Neuron (in vitro differentiated cells): ENCODE measurements around the gene CRYGN.
A peak's percentile ranks its signal among the peaks of the same experiment; 100 is the strongest.

Source experiments
- H2AFZ ChIP-seq: one replicate; pipeline ENCODE4 v1.6.1; 2013; ENCODE audit warnings: low read depth, mild to moderate bottlenecking, inconsistent platforms, low read length, moderate library complexity
- H3K27me3 ChIP-seq: one replicate; pipeline ENCODE4 v1.6.1; 2013; ENCODE audit warnings: low read length; ENCODE audit not compliant: insufficient read depth
- H3K36me3 ChIP-seq: one replicate; pipeline ENCODE4 v1.6.1; 2013; ENCODE audit warnings: low read length; ENCODE audit not compliant: insufficient read depth
- H3K4me1 ChIP-seq: one replicate; pipeline ENCODE4 v1.6.1; 2013; ENCODE audit warnings: low read length; ENCODE audit not compliant: insufficient read depth
- H3K4me3 ChIP-seq: 2 replicates; pipeline ENCODE4 v1.5.1; 2013; ENCODE audit warnings: mild to moderate bottlenecking, low read length, moderate library complexity
- H3K9me3 ChIP-seq: one replicate; pipeline ENCODE4 v1.6.1; 2013; ENCODE audit warnings: low read length

Gene CRYGN

GRCh38 chr7:151408839-151409666 lies 30.9 kb downstream of the CRYGN start:
- Histone ChIP-seq H3K27me3 (no peaks in the 10 kb centered on the region), H3K36me3 (no peaks in the 10 kb centered on the region), H3K4me3 (peak overlapping the region; percentile 70), H3K9me3 (no peaks in the 10 kb centered on the region), H2AFZ (peak overlapping the region; percentile 95), H3K4me1 (peaks cover 12% of the 10 kb centered on the region)

- H3K9me3 ChIP-seq: no peaks in the 10 kb centered on the region
- H3K4me3 ChIP-seq: peak overlapping the region; percentile 70
- H3K4me1 ChIP-seq: peaks cover 12% of the 10 kb centered on the region
- no peaks in the 10 kb centered on the region for H3K36me3 ChIP-seq
- no peaks in the 10 kb centered on the region for H3K27me3 ChIP-seq
- no peak overlapping the region for H2AFZ ChIP-seq
Observed at GRCh38 chr7:151408498-151408838, 31.5 kb downstream of the CRYGN start.

GRCh38 chr7:151406886-151407583 lies 32.9 kb downstream of the CRYGN start:
- Histone ChIP-seq H3K4me1 (peaks cover 12% of the 10 kb centered on the region), H3K36me3 (no peaks in the 10 kb centered on the region), H3K9me3 (no peaks in the 10 kb centered on the region), H2AFZ (no peak overlapping the region), H3K27me3 (no peaks in the 10 kb centered on the region), H3K4me3 (no peak overlapping the region)

- Histone ChIP-seq H3K4me3 (no peak overlapping the region), H3K9me3 (no peaks in the 10 kb centered on the region), H3K36me3 (no peaks in the 10 kb centered on the region), H3K4me1 (peaks cover 12% of the 10 kb centered on the region), H2AFZ (no peak overlapping the region), H3K27me3 (no peaks in the 10 kb centered on the region)
Observed at GRCh38 chr7:151406051-151406875, 33.7 kb downstream of the CRYGN start.

- no peak overlapping the region for H3K4me3 ChIP-seq
- H3K36me3 ChIP-seq: no peaks in the 10 kb centered on the region
- no peak overlapping the region for H2AFZ ChIP-seq
- H3K4me1 ChIP-seq: peaks cover 10% of the 10 kb centered on the region
- no peaks in the 10 kb centered on the region for H3K27me3 ChIP-seq
- H3K9me3 ChIP-seq: no peaks in the 10 kb centered on the region
Observed at GRCh38 chr7:151405588-151405987, 34.4 kb downstream of the CRYGN start.

- H3K27me3 ChIP-seq: no peaks in the 10 kb centered on the region
- H3K4me3 ChIP-seq: no peak overlapping the region
- H2AFZ ChIP-seq: no peak overlapping the region
- H3K9me3 ChIP-seq: no peaks in the 10 kb centered on the region
- peaks cover 10% of the 10 kb centered on the region for H3K4me1 ChIP-seq
- H3K36me3 ChIP-seq: no peaks in the 10 kb centered on the region
Observed at GRCh38 chr7:151405056-151405455, 34.9 kb downstream of the CRYGN start.

GRCh38 chr7:151404216-151405011 lies 35.5 kb downstream of the CRYGN start:
- H3K4me1 ChIP-seq: peaks cover 10% of the 10 kb centered on the region
- no peaks in the 10 kb centered on the region for H3K9me3 ChIP-seq
- no peaks in the 10 kb centered on the region for H3K27me3 ChIP-seq
- no peaks in the 10 kb centered on the region for H3K36me3 ChIP-seq
- H3K4me3 ChIP-seq: no peak overlapping the region
- no peak overlapping the region for H2AFZ ChIP-seq

GRCh38 chr7:151403764-151404163 lies 36.2 kb downstream of the CRYGN start:
- Histone ChIP-seq H2AFZ (no peak overlapping the region), H3K27me3 (no peaks in the 10 kb centered on the region), H3K9me3 (no peaks in the 10 kb centered on the region), H3K36me3 (no peaks in the 10 kb centered on the region), H3K4me1 (peaks cover 8% of the 10 kb centered on the region), H3K4me3 (no peak overlapping the region)

- Histone ChIP-seq H3K27me3 (no peaks in the 10 kb centered on the region), H3K4me1 (peaks cover 5% of the 10 kb centered on the region), H3K9me3 (no peaks in the 10 kb centered on the region), H3K4me3 (no peak overlapping the region), H2AFZ (no peak overlapping the region), H3K36me3 (peaks cover 3% of the 10 kb centered on the region)
Observed at GRCh38 chr7:151402029-151402835, 37.7 kb downstream of the CRYGN start.

- Histone ChIP-seq H3K9me3 (no peaks in the 10 kb centered on the region), H3K4me3 (no peak overlapping the region), H2AFZ (no peak overlapping the region), H3K4me1 (no peaks in the 10 kb centered on the region), H3K27me3 (no peaks in the 10 kb centered on the region), H3K36me3 (peaks cover 3% of the 10 kb centered on the region)
Observed at GRCh38 chr7:151400626-151401315, 39.2 kb downstream of the CRYGN start.

GRCh38 chr7:151399906-151400305 lies 40.0 kb downstream of the CRYGN start:
- Histone ChIP-seq H3K9me3 (no peaks in the 10 kb centered on the region), H3K4me1 (no peaks in the 10 kb centered on the region), H3K36me3 (peaks cover 3% of the 10 kb centered on the region), H2AFZ (no peak overlapping the region), H3K4me3 (no peak overlapping the region), H3K27me3 (no peaks in the 10 kb centered on the region)

GRCh38 chr7:151399305-151399601 lies 40.7 kb downstream of the CRYGN start:
- Histone ChIP-seq H3K4me3 (no peak overlapping the region), H3K36me3 (peaks cover 3% of the 10 kb centered on the region), H3K4me1 (no peaks in the 10 kb centered on the region), H2AFZ (no peak overlapping the region), H3K27me3 (no peaks in the 10 kb centered on the region), H3K9me3 (no peaks in the 10 kb centered on the region)
